ENCODE data around the gene TEN1. TPM values are rescaled to one million over a fixed set of nuclear protein-coding genes. Genes with fewer than 3 reads are reported as not detected.

Gene TEN1
- total and polyA plus RNA-seq, 4 donors: 20.6 to 33.5 (median 29.0) TPM

DNA sequence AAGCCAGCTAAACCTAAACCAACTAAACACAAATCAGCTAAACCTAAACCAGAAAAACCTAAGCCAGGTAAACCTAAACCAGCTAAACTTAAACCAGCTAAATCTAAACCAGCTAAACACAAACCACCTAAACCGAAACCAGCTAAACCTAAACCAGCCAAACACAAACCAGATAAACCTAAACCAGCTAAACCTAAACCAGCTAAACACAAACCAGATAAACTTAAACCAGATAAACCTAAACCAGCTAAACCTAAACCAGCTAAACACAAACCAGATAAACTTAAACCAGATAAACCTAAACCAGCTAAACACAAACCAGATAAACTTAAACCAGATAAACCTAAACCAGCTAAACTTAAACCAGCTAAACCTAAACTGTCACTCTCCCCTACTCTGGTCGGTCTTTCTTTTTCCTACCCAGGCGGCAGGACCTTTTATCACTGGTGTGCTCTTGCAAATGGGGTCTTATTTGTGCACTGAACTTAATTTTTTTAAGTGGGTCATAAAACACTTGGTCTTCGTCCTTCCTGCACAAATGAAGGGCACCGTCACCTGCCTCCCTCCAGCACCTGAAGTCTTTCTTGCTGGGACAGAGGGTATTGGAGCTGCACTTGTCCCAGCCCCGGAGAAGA is 40.9 kb downstream of the TEN1 start:
- TF ChIP-seq, protein P1, sequence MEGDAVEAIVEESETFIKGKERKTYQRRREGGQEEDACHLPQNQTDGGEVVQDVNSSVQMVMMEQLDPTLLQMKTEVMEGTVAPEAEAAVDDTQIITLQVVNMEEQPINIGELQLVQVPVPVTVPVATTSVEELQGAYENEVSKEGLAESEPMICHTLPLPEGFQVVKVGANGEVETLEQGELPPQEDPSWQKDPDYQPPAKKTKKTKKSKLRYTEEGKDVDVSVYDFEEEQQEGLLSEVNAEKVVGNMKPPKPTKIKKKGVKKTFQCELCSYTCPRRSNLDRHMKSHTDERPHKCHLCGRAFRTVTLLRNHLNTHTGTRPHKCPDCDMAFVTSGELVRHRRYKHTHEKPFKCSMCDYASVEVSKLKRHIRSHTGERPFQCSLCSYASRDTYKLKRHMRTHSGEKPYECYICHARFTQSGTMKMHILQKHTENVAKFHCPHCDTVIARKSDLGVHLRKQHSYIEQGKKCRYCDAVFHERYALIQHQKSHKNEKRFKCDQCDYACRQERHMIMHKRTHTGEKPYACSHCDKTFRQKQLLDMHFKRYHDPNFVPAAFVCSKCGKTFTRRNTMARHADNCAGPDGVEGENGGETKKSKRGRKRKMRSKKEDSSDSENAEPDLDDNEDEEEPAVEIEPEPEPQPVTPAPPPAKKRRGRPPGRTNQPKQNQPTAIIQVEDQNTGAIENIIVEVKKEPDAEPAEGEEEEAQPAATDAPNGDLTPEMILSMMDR (IDR thresholded peaks at IDR 0.05; ENCODE audit: control extremely low read depth, extremely low read depth): no peak
- H3K4me1 ChIP-seq (ENCODE audit: control insufficient read depth in 5 of 5, insufficient read depth in 5 of 5, low read length in 5 of 5): no peaks in the 10 kb centered on the region
- no peaks in the 10 kb centered on the region for H3K9me3 ChIP-seq (ENCODE audit: control insufficient read depth in 4 of 4, insufficient read depth in 3 of 4, low read length in 3 of 4)
- WGBS, 2 donors: 92 to 95% methylated on average over 6 of the region's 6 CpGs
- no peaks in the 10 kb centered on the region for H3K27me3 ChIP-seq (ENCODE audit: control insufficient read depth in 3 of 3, insufficient read depth in 3 of 3, low read length in 2 of 3)
- H3K9ac ChIP-seq (ENCODE audit: insufficient read depth in 1 of 2, low read length in 2 of 2): no peak overlapping the region
- no peak overlapping the region for H3K4me3 ChIP-seq
- no peak overlapping the region for H3K27ac ChIP-seq (ENCODE audit: low read depth in 1 of 2, low read length in 1 of 2)
- DNase-seq (no peak), ATAC-seq (ENCODE audit: insufficient read depth, low FRiP score) (no peak)
- peaks cover 0 to 11% (median 0%) of the 10 kb centered on the region in 4 donors for H3K36me3 ChIP-seq (ENCODE audit: control insufficient read depth in 4 of 4, insufficient read depth in 4 of 4, low read length in 4 of 4)

DNA sequence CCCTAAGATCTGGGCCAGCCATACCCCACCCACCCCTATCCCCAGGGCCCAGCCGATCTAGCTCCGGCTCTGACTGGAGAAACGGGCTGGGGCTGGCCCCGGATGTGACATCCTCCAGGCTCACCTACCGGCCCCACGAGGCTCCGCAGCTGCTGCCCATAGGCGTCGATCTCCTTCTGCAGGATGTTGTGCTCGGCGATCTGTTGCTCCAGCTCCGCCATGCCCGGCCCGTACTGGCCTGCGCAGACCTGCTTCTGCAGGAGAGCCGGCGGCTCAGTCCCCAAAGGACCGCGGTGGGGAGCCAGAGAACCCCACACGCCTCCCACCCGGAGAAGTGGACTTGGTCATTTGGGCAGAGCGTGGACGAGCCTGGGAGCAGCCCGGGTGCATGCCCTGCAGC is 43.2 kb downstream of the TEN1 start:
- TF ChIP-seq, protein P1 (IDR thresholded peaks at IDR 0.05; ENCODE audit: control extremely low read depth, extremely low read depth): no peak
- Histone ChIP-seq H3K9ac (ENCODE audit: insufficient read depth in 1 of 2, low read length in 2 of 2) (no peak overlapping the region), H3K4me1 (ENCODE audit: control insufficient read depth in 5 of 5, insufficient read depth in 5 of 5, low read length in 5 of 5) (no peaks in the 10 kb centered on the region), H3K9me3 (ENCODE audit: control insufficient read depth in 4 of 4, insufficient read depth in 3 of 4, low read length in 3 of 4) (no peaks in the 10 kb centered on the region), H3K27me3 (ENCODE audit: control insufficient read depth in 3 of 3, insufficient read depth in 3 of 3, low read length in 2 of 3) (no peaks in the 10 kb centered on the region), H3K36me3 (ENCODE audit: control insufficient read depth in 4 of 4, insufficient read depth in 4 of 4, low read length in 4 of 4) (peaks cover 0 to 7% (median 0%) of the 10 kb centered on the region in 4 donors), H3K27ac (ENCODE audit: low read depth in 1 of 2, low read length in 1 of 2) (no peak overlapping the region), H3K4me3 (no peak overlapping the region)
- no peak for ATAC-seq (ENCODE audit: insufficient read depth, low FRiP score)
- no peak for DNase-seq
- WGBS, 2 donors: 87 to 89% methylated on average over 24 of the region's 24 CpGs

DNA sequence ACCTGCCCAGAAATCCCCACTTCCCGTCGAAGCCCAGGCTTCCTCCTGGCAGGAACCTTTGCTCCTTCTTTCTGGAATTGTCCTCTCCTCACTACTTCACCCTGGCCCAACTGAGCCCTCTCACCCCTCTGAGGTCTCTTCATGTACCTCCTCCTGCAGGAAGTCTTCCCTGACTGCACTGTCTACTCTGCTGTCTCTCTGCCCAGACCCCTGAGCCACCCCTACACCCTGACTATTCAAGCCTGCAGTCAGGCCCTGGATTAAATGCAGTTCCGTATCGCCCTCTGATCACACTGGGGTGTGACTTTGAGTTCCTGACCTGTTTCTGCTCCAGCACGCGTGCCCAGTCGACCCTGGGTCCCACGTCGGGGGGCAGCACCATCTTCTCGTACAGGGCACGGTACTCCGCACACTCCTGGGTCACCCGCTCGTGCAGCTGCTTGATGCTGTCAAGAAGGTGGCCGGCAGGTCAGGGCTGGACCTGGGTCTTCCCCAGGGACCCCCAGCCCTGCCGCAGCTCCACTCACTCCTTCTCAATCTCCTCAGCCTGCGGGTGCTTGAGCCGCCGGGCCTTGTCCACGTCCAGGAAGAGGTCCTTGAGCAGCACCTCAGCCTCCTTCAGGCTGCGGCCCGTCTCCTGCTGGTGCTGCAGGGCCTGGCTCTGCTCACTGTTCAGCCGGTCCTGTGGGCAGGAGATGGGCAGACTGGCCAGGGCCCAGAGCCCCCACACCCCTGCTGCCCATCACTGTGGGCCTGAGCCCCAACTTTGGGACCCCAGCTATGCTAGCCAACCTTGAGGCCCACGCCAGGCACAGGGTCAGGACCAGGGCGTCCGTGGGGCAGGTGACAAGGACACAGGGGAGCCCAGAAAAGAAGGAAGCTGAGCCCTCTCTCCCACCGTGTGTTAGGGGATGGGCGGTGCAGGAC is 44.2 kb downstream of the TEN1 start:
- Histone ChIP-seq H3K36me3 (ENCODE audit: control insufficient read depth in 4 of 4, insufficient read depth in 4 of 4, low read length in 4 of 4) (peaks cover 0 to 2% (median 0%) of the 10 kb centered on the region in 4 donors), H3K27ac (ENCODE audit: low read depth in 1 of 2, low read length in 1 of 2) (no peak overlapping the region), H3K9ac (ENCODE audit: insufficient read depth in 1 of 2, low read length in 2 of 2) (no peak overlapping the region), H3K9me3 (ENCODE audit: control insufficient read depth in 4 of 4, insufficient read depth in 3 of 4, low read length in 3 of 4) (no peaks in the 10 kb centered on the region), H3K4me3 (no peak overlapping the region), H3K4me1 (ENCODE audit: control insufficient read depth in 5 of 5, insufficient read depth in 5 of 5, low read length in 5 of 5) (no peaks in the 10 kb centered on the region), H3K27me3 (ENCODE audit: control insufficient read depth in 3 of 3, insufficient read depth in 3 of 3, low read length in 2 of 3) (no peaks in the 10 kb centered on the region)
- TF ChIP-seq, protein P1 (IDR thresholded peaks at IDR 0.05; ENCODE audit: control extremely low read depth, extremely low read depth): no peak
- ATAC-seq (ENCODE audit: insufficient read depth, low FRiP score): no peak
- 90 to 93% methylated on average over 28 of the region's 28 CpGs for WGBS, 2 donors
- DNase-seq: no peak
